Measurements from ENCODE around the gene SNRNP27.
A peak's percentile ranks its signal among the peaks of the same experiment; 100 is the strongest.
"Not testable (repeated sequence)": the region's sequence is repeated elsewhere in the genome, so short reads cannot be mapped to it uniquely, and the experiment has no call there.

The SNRNP27 gene

GRCh38 chr2:69947325-69947931 lies 53.7 kb downstream of the SNRNP27 start:
- no peak for DNase-seq

GRCh38 chr2:69948032-69948962 lies 54.5 kb downstream of the SNRNP27 start:
- peak in 1 of 2 experiments; percentile 45 for DNase-seq

GRCh38 chr2:69948963-69949645 lies 55.3 kb downstream of the SNRNP27 start:
- DNase-seq: no peak

GRCh38 chr2:69950241-69950640 lies 56.5 kb downstream of the SNRNP27 start:
- DNase-seq: no peak

- not testable (repeated sequence) for DNase-seq
Measured at GRCh38 chr2:69950671-69951070, 56.9 kb downstream of the SNRNP27 start.

GRCh38 chr2:69952336-69953115 lies 58.8 kb downstream of the SNRNP27 start:
- DNase-seq: no peak

- no peak for DNase-seq
Measured at GRCh38 chr2:69954084-69954483, 60.3 kb downstream of the SNRNP27 start.
